Body of pancreas (tissue), 4 donors: ENCODE results near the gene CPLANE2. TPM values are rescaled to one million over a fixed set of nuclear protein-coding genes. Genes with fewer than 3 reads are reported as not detected.

Experiments used
- ATAC-seq: fragments of 150-250 bp; one replicate; pipeline ENCODE4 v1.9.1; 2016
- DNase-seq, 4 donors: peaks; one replicate each; pipeline ENCODE4 v3.0.0-alpha.2; 2019
- H3K27ac ChIP-seq, 4 donors: fragments of 200-600 bp; sonication (generic); 1 replicate in 3 of 4; 2 replicates in 1 of 4; pipeline versions ENCODE4 v1.5.1 to v1.6.1; 2016 to 2019; ENCODE audit warnings: mild to moderate bottlenecking in 1 of 4, mixed read lengths in 1 of 4, moderate library complexity in 1 of 4
- H3K27me3 ChIP-seq, 2 donors: fragments of 200-600 bp; sonication (generic); one replicate each; pipeline ENCODE4 v1.6.0; 2016; ENCODE audit warnings: mild to moderate bottlenecking in 1 of 2
- H3K36me3 ChIP-seq, 2 donors: fragments of 200-600 bp; sonication (generic); replicated peaks in 1 of 2; 2 replicates each; pipeline ENCODE4 v1.5.1; 2016; ENCODE audit warnings: low read depth in 2 of 2; ENCODE audit not compliant: insufficient read depth in 1 of 2
- H3K4me1 ChIP-seq: fragments of 200-600 bp; sonication (generic); one replicate; pipeline ENCODE4 v1.6.0; 2016
- H3K4me3 ChIP-seq, 2 donors: fragments of 200-600 bp; sonication (generic); 1 replicate in 1 of 2; 2 replicates in 1 of 2; pipeline ENCODE4 v1.5.1; 2016 to 2019
- H3K9me3 ChIP-seq, 3 donors: fragments of 200-600 bp; sonication (generic); 1 replicate in 2 of 3; 2 replicates in 1 of 3; pipeline ENCODE4 v1.5.1; 2016
- POLR2A ChIP-seq, 3 donors: fragments of 450-650 bp; IDR thresholded peaks; one replicate each; pipeline ENCODE4 v1.6.1; 2016; ENCODE audit warnings: antibody characterized with exemption in 3 of 3, mild to moderate bottlenecking in 2 of 3
- WGBS, 2 donors: methylation state at CpG; one replicate each; pipeline ENCODE4 v1.1.5; 2017; 5-methylcytosine and 5-hydroxymethylcytosine counted together
- intact Hi-C: fragments of 100-400 bp; cut with DNase I; formaldehyde crosslinking; loops from one replicate; pipeline ENCODE4 v1.15.1; 2023
- total RNA-seq, 2 donors: library from RNA; depleted of rRNA; stranded (reverse); fragments of >200 nt; gene quantifications; one replicate each; pipeline ENCODE4 v1.1.0, GENCODE V29; 2016
- TF ChIP-seq, protein P1 (sequence below), 7 experiments: fragments of 450-650 bp in 4 of 7; fragments of 200-600 bp in 3 of 7; sonication (generic) in 3 of 7; IDR thresholded peaks; one replicate each; pipeline ENCODE4 v1.5.1; 2016 to 2019; ENCODE audit warnings: antibody characterized with exemption in 7 of 7

CPLANE2 gene
- total RNA-seq, 2 donors from 2014 or later: 3.6 TPM

DNA sequence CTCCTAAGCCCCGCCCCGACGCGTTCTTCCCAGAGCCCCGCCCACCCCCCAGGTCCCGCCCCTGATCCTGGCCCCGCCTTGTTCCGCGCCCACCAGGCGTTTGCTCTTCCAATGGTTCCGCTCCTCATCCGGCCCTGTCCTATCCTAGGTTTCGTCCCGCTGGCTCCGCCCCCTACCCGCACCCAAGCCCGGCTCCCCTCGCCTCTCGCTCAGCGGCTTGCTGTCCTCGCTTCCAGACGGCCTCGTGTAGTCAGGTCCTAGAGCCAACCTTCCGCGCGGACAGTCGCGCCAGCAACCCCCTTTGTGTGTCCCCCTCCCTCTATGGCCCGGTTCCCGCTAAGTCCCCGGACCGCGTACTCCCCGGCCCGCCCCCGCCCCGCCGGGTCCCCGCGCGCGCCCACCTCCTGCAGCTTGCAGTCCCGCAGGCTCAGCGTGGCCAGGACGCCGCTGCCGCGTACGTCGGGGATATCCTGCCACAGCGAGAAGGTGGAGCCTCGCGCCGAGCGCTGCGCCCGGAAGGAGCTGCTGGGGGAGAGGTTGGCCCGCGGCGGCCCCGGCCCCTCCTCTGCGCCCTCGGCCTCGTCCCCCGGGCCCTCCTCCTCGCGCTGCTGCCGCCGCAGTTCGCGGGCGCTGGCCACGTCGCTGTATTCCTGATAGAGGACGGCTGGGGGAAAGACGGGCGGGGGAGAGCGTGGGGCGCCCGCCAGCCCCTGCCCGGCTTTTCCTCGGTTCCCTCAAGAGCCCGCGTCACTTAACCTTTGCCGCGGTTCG lies 30.3 kb downstream of the CPLANE2 start:
- 0% methylated on average over 26 to 72 of the region's 87 CpGs for WGBS, 2 donors
- intact Hi-C loops: no loop called here
- H3K9me3 ChIP-seq: no peaks in the 10 kb centered on the region
- DNase-seq (peak; percentile 98 to 99 (median 98)), ATAC-seq (peak; percentile 93)
- TF ChIP-seq POLR2A (IDR thresholded peaks at IDR 0.05): peak; percentile 60 to 83 (median 78)
- TF ChIP-seq, protein P1, sequence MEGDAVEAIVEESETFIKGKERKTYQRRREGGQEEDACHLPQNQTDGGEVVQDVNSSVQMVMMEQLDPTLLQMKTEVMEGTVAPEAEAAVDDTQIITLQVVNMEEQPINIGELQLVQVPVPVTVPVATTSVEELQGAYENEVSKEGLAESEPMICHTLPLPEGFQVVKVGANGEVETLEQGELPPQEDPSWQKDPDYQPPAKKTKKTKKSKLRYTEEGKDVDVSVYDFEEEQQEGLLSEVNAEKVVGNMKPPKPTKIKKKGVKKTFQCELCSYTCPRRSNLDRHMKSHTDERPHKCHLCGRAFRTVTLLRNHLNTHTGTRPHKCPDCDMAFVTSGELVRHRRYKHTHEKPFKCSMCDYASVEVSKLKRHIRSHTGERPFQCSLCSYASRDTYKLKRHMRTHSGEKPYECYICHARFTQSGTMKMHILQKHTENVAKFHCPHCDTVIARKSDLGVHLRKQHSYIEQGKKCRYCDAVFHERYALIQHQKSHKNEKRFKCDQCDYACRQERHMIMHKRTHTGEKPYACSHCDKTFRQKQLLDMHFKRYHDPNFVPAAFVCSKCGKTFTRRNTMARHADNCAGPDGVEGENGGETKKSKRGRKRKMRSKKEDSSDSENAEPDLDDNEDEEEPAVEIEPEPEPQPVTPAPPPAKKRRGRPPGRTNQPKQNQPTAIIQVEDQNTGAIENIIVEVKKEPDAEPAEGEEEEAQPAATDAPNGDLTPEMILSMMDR (IDR thresholded peaks at IDR 0.05): no peak
- H3K36me3 ChIP-seq: no peaks in the 10 kb centered on the region
- no peaks in the 10 kb centered on the region for H3K27me3 ChIP-seq
- H3K27ac ChIP-seq: peak overlapping the region; percentile 89 to 98 (median 95)
- H3K4me1 ChIP-seq: peaks cover 51% of the 10 kb centered on the region
- H3K4me3 ChIP-seq: peak overlapping the region in 1 of 2 donors; percentile 50

- H3K4me3 ChIP-seq: no peak overlapping the region
- H3K9me3 ChIP-seq: no peaks in the 10 kb centered on the region
- intact Hi-C loops: no loop called here
- TF ChIP-seq, protein P1 (IDR thresholded peaks at IDR 0.05): no peak
- TF ChIP-seq POLR2A (IDR thresholded peaks at IDR 0.05): no peak
- peak in 2 of 4 donors; percentile 13 to 27 for DNase-seq
- WGBS, 2 donors: 16 to 34% methylated on average over 18 to 37 of the region's 38 CpGs
- H3K36me3 ChIP-seq: no peaks in the 10 kb centered on the region
- H3K27ac ChIP-seq: peak overlapping the region; percentile 66 to 95 (median 92)
- H3K4me1 ChIP-seq: peaks cover 44% of the 10 kb centered on the region
- no peaks in the 10 kb centered on the region for H3K27me3 ChIP-seq
- ATAC-seq: no peak
Measured at GRCh38 chr1:16205891-16206546, 31.0 kb downstream of the CPLANE2 start.

GRCh38 chr1:16205334-16205671 lies 31.7 kb downstream of the CPLANE2 start:
- 88 to 93% methylated on average over 7 to 10 of the region's 11 CpGs for WGBS, 2 donors
- H3K36me3 ChIP-seq: no peaks in the 10 kb centered on the region
- intact Hi-C loops: no loop called here
- H3K9me3 ChIP-seq: no peaks in the 10 kb centered on the region
- H3K4me3 ChIP-seq: no peak overlapping the region
- TF ChIP-seq POLR2A (IDR thresholded peaks at IDR 0.05): no peak
- TF ChIP-seq, protein P1 (IDR thresholded peaks at IDR 0.05): no peak
- DNase-seq (no peak), ATAC-seq (no peak)
- H3K27me3 ChIP-seq: no peaks in the 10 kb centered on the region
- no peak overlapping the region for H3K27ac ChIP-seq
- peaks cover 36% of the 10 kb centered on the region for H3K4me1 ChIP-seq

DNA sequence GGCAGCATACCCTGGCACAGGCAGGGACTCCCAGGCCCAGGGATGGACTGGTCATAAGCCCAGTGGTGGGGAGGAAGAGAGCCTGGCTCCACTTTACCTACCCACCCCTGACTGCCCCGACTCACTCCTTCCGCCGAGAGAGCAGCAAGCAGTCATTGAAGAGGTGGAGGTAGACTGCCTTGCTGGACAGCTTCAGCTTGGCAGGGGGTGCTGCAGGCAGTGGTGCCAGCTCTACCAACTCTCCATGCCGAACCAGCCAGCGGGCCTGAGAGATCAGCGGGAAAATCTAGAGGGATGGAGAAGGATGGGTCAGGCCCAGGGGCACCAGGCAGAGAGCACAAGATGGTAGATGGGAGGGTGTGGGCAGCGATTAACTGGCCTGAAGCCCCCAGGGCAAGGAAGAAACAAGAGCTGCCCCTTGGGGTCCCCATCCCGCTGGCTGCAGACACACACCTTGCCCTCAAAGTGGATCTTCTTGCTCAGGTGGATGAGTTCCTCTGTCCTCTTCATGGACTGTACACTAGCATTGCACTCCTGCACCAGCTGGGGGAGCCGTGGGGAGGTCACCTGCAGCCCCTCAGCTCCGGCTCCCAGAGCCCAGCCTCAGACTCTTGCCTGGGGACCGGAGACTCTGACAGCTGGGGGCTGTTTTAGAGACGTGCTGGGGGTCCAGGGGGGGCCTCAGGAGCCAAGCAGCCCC lies 32.2 kb downstream of the CPLANE2 start:
- H3K4me1 ChIP-seq: peaks cover 31% of the 10 kb centered on the region
- no peak overlapping the region for H3K27ac ChIP-seq
- no peaks in the 10 kb centered on the region for H3K36me3 ChIP-seq
- ATAC-seq: no peak
- intact Hi-C loops: no loop called here
- H3K4me3 ChIP-seq: no peak overlapping the region
- no peak for TF ChIP-seq POLR2A (IDR thresholded peaks at IDR 0.05)
- TF ChIP-seq, protein P1 (IDR thresholded peaks at IDR 0.05): peak in 6 of 7 experiments; percentile 15 to 49 (median 32)
- DNase-seq: peak; percentile 50 to 73 (median 57)
- 82 to 88% methylated on average over 6 to 12 of the region's 12 CpGs for WGBS, 2 donors
- no peaks in the 10 kb centered on the region for H3K27me3 ChIP-seq
- no peaks in the 10 kb centered on the region for H3K9me3 ChIP-seq
